Hematopoietic multipotent progenitor cell (in vitro differentiated cells): Measurements from ENCODE around the gene TK2. TPM values are rescaled to one million over a fixed set of nuclear protein-coding genes. Genes with fewer than 3 reads are reported as not detected.

Experiments
- DNase-seq, 3 donors: peaks; one replicate each; pipeline ENCODE4 v3.0.0-alpha.2; 2011 to 2015; ENCODE audit warnings: low read depth in 2 of 3, low spot score in 2 of 3
- total RNA-seq: library from RNA; depleted of rRNA; stranded (reverse); fragments of >200 nt; gene quantifications from one replicate; pipeline ENCODE4 v1.2.3, GENCODE V29; 2012

The TK2 gene
- total RNA-seq, 1 donor = 15.3 TPM

- no peak for DNase-seq
Measured at GRCh38 chr16:66548068-66548467, 1.9 kb downstream of the TK2 start.

DNA sequence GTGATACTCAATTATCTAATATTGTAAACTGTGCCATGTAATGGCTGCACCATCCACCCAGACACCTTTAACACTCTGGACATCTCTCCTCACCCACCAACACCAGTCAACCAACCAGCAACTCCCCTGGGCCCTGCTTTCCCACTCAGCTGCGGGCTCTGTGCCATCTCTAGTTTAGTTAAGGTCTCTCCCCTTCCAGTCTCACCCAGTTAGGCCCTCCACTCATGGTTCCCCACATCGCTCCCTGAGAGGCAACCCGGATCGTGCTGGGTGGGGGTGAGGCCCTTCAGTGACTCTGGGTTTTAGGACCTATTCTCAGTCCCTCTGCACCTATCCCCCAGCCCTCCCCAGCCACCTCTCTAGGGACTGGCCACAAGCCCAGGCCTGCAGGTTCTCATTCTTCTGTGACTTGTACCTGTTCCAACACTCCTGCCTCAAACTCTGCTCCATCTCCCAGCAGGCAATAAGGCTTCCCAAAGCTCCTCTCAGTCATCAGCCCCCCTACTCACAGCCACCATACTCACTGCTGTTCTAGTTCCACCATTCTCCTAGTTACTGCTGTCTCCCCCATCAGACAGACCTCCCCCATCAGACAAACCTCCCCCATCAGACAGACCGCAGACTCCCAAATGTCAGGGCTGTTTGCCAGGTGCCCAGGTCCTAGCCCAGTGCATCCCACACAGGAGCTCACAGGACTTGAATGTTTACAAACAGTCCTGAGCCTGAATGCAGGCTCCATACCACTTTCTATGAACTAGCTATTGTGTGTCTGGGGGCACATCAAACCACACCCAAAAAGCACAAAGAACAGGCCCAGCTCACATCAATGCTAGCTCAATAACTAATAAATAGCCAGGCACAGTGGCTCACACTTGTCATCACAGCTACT, 2.6 kb downstream of the TK2 start:
- no peak for DNase-seq

DNA sequence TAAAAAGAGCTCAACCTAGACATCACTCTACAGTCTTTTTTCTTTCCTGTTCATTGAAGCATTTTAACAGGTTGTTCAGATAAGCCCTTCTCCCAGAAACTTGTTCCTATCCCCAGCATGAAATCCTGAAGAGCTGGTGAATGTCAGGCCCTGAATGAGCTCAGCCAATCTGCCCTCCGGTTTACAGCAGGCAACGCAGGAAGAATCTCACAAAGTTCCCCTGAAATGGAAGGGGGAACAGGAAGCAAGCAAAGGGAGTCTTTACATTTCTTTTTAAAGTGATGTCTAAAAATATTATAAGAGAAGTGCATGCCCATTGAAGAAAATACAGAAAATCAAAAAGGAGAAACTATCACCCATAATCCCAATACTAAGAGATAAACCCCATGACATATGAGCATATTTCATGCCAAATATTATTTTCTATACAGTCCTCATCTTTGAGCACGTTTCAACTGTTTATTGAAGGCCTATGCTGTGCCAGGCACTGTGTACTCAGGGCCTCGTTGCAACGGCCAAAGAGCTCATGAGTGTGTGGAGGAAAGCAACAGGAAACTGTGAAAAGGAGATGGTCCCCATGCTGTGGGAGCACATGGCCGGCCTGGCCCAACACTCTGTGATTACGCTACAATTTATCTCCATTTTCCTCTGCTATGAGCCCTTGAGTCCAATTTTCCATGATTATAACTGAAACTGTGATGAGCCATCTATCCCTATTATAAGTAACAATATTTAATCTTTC, 5.7 kb downstream of the TK2 start:
- DNase-seq = no peak

- DNase-seq = no peak
Measured at GRCh38 chr16:66543541-66543940, 6.4 kb downstream of the TK2 start.

- no peak for DNase-seq
Measured at GRCh38 chr16:66542396-66542795, 7.5 kb downstream of the TK2 start.

- no peak for DNase-seq
Measured at GRCh38 chr16:66541388-66542355, 8.2 kb downstream of the TK2 start.

DNA sequence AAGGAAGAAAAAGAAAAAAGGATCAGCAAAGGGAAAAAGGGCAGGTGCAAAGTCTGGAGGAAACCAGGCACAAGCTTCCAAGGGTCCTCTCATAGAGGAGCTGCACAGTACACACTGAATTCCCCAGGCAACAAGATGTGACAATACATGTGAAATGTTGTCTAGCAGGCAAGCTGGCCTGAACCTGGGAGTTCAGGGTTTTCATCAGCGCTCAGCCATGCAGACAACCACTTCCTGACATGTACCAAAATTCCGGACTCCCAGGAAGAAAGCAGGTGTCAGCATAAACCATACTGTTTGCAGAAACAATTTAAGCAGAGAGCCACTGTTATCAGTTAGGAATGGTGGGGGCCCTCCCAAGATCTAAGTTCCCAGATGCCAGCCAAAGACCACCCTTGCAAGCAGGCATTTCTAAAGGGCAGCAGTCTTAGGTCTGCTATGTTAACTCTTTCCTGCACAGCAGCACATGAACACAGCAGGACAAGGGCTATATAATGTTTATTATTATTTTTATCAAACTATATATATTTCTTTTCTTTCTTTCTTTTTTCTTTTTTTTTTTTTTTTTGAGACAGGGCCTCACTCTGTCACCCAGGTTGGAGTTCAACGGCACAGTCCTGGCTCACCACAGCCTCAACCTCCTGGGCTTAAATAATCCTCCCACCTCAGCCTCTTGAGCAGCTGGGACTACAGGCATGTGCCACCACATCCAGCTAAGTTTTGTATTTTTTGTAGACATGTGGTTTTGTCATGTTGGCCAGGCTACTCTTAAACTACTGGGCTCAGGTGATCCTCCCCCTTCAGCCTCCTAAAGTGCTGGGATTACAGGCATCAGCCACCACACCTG, 10.1 kb downstream of the TK2 start:
- DNase-seq = no peak

- DNase-seq = no peak
Measured at GRCh38 chr16:66538910-66539309, 11.0 kb downstream of the TK2 start.

DNA sequence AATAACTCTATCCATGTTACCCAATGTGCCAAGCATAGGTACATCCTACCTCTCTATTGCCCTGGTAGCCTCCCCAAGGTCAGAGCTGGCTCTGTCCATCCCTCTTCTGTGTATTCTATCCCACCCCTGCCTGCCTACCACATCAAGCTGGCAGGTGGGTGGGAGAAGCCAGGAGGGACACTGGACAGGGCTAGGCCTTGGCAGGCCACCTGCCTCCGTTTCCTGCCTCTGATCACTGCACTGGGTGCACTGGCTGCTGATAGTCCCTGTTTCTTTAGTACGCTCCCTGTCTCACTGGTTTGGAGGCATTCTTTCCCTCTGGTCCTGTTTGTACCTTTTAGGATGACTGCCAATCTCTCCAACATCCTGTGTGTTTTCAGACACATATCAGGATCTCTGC, 12.7 kb downstream of the TK2 start:
- no peak for DNase-seq

GRCh38 chr16:66536525-66536924, 13.4 kb downstream of the TK2 start:
- no peak for DNase-seq

GRCh38 chr16:66534376-66534799, 15.5 kb downstream of the TK2 start:
- DNase-seq = no peak

GRCh38 chr16:66529475-66529874, 20.4 kb downstream of the TK2 start:
- DNase-seq = no peak

GRCh38 chr16:66528294-66528693, 21.6 kb downstream of the TK2 start:
- DNase-seq = no peak

GRCh38 chr16:66525396-66526180, 24.3 kb downstream of the TK2 start:
- DNase-seq = peak in 2 of 3 donors; percentile 63 to 68

DNA sequence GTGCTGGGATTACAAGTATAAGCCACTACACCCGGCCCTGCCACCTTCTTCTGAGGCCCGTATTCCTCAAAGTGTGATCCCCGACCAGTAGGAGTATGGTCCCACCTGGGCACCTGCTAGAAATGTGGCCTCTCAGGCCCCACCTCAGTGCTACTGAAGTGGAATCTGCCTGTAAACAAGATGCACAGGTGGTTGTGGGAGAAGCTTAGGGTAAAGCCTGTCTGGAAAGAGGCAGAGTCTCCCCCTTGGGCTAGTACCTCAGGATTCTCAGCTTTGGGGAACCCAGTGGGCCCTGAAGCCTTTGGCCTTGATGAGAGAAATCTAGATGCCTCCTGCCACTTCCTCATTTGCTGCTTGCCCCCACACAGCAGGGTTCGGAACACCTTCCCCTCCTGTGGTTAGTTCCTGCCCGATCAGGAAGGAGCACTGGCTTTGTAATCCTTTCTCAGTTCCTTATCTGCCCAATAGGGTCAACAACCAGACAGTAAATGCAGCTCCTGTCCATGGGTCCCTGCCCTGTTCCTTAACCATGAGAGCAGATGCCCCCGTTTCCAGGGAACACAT, 25.2 kb downstream of the TK2 start:
- peak in 2 of 3 donors; percentile 89 to 97 for DNase-seq

GRCh38 chr16:66523861-66524354, 26.0 kb downstream of the TK2 start:
- peak in 2 of 3 donors; percentile 84 to 93 for DNase-seq

- DNase-seq = no peak
Measured at GRCh38 chr16:66522816-66523590, 26.9 kb downstream of the TK2 start.
